ENCODE data around the gene CNKSR1.
A peak's percentile ranks its signal among the peaks of the same experiment; 100 is the strongest.
"Not testable (repeated sequence)": the region's sequence is repeated elsewhere in the genome, so short reads cannot be mapped to it uniquely, and the experiment has no call there.

Gene CNKSR1

DNA sequence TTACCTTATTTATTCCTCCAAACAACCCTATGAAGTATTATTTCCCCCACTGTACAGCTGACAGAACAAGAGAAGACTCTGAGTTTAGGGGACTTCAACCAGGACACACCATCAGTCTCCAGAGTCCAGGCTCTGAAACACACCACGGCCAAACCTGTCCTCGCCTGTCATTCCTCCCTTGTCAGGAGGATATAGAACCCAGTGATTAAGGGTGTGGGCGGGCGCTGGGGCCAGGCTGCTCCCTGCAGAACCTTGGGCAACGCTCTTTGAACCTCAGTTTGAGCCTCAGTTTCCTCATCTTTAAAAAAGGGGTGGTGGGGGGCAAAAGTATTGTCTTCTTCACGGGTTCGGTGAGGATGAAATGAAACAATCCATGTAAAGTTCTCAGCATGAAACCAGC, 47.3 kb downstream of the CNKSR1 start:
- FAIRE-seq (no peak), DNase-seq (ENCODE audit: insufficient read length, low spot score) (no peak)

DNA sequence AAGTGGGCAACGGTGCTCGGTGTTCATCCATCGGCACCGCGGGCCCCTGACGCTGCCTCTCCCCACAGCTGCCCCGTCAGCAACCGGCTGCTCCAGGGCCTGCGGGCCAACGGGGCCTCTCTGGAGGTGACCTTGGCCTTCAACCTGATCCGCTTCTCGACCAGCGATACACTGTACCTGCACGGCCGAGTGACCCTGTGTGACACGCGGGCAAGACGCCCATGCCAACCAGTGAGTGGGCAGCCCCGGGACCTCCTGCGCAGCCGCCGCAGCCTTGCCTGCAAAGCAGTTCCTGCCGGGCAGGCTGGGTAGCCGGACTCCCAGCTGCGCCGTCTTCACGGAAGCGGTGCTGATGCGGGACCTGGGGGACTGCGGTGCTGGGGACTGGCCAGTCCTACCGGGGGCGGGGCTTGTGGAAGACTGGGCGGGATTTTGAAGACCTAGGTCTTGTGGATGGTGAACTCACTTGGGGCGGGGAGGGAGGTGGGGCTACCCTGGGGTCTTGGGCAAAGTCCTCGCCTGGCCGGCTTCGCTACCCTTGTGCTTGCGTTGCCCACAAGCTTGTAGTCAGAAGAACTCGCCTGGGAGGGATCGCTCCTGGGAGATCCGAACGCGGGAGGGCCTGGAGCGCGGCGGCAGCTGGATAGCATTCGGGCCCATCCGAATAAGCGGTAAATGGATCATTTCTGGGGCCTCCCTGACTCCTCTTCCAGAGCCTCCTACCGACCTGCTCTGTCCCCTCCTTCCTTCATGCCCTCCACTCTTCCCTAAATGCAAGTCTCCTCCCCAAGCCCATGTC, 47.9 kb downstream of the CNKSR1 start:
- no peak for FAIRE-seq
- no peak for DNase-seq (ENCODE audit: insufficient read length, low spot score)

DNA sequence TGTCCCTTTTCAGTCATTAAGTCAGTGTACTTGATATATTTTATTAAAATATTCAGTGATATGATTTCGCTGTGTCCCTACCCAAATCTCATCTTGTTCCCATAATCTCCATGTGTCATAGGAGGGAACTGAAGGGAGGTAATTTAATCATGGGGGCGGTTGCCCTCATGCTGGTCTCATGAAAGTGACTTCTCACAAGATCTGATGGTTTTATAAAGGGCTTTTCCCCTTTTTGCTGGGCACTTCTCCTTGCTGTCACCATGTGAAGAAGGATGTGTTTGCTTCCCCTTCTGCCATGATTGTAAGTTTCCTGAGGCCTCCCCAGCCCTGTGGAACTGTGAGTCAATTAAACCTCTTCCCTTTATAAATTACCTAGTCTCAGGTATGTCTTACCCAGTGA, 53.4 kb downstream of the CNKSR1 start:
- not testable (repeated sequence) for FAIRE-seq; DNase-seq (ENCODE audit: insufficient read length, low spot score)

DNA sequence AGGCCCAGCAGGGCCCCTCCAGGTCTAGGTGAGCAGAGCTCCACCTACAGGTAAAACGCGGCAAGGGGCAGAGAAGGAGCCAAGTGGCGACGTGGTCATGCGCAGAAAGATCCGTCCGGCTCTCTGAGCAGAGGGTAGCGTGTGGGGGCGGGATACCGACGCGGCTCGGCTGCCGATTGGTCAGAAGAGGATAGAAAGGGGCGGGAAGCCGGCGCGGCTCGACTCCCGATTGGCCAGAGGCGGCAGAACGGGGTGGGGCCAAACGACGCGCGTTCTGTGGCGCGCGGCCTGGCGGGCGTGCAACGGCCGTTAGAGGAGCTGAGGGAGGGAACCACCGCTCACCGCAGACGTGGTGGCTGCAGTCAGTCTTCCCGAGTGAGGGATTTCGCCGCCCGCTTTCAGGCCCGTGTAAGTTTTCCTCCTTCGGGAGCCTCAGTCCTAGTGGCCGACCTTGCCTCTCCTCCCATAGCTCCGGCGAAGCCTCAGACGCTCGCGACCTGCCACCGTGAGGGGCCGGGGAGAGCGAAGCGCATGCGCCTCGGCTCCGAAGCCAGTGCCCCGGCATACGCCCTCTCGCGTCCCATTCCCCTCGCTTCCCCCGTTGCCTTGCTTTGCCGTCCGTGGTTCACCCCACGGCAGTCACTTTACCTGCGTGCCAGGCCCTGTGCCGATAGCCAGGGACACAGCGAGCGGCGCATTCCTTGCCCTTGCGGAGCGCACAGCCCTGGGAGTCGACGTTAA, 56.8 kb downstream of the CNKSR1 start, which contains the start of gene CEP85:
Gene CEP85 (plus strand): TSS at position 298 of the 741 bp plus-strand sequence. CDS start 5,584 bp downstream, outside the sequence.
- peak; percentile 97 for FAIRE-seq
- DNase-seq (ENCODE audit: insufficient read length, low spot score) = peak; percentile 95

DNA sequence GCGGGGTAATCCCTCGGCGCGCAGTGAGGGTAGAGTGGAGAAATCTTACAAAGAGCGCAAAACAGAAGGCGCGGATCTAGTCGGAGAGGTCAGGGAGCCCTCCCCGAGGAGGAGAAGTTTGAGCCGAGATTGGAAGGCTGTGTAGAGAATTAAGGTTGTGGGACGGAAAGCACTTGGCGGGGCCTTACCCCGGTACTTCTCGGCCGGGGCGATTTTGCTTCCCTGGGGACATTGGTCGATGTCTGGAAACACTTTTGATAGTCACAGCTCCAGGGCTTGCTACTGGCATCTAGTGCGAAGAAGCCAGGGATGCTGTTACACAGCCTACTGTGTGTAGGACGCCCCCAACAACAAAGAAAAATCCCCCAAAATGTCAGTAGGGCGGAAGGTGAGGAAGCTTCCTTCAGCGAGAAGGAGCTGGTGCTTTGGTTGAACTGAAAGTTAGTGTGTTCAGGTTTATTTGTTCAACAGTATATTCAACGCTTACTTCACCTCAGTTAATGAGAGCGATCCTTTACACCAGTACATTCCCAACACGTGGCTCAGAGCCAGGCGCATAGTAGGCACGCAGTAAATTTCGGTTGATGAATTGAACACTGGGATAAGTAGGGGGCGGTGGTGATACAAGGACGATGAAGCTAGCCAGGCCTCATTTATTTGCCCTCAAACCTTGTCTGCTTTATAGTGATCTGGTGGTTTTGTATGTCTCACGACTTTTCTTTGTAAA, 57.5 kb downstream of the CNKSR1 start:
- peak; percentile 86 for FAIRE-seq
- DNase-seq (ENCODE audit: insufficient read length, low spot score) = no peak

DNA sequence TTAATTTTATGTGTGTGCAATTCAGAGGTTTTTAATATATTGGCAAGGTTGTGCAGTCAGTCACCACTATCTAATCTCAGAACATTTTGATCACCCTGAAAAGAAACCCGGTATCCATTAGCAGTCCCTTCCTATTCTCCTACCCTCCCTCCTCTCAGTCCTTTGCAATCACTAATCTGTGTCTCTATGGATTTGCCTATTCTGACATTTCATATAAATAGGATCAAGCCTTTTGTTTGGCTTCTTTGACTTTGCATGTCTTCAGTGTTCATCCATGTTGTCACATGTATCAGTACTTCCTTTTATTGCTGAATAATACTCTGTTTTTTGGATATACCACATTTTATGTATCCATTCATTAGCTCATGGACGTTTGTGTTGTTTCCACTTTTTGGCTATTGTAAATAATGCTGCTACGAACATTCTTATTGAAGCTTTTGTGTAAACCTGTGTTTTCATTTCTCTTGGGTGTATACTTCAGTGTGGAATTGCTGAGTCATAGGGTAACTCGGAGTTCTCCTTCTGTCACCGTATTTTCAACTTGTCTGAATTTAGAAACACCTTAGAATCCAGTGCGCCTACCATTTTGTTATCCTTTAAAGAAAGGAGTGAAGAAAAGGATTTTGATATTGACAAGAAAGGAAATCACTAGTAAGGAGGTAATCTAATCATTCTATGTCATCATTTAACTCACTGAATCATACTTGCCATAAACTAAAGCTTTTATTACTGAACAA, 60.1 kb downstream of the CNKSR1 start:
- FAIRE-seq (peak; percentile 44), DNase-seq (ENCODE audit: insufficient read length, low spot score) (no peak)
